GM08714 (cell line): ENCODE data around the gene NRIP3.

Experiments
- H3K4me3 ChIP-seq: fragments of 200-500 bp; sonication (Bioruptor generic); 2 replicates; pipeline ENCODE4 v1.5.1; 2014; ENCODE audit warnings: mild to moderate bottlenecking, low read length, inconsistent platforms
- ZNF274 ChIP-seq: IDR thresholded peaks from 2 replicates; pipeline ENCODE4 v1.6.1; 2012; ENCODE audit warnings: mild to moderate bottlenecking, low read depth, low read length

NRIP3 gene

GRCh38 chr11:9003573-9004182 is at the start of gene NRIP3:
Gene NRIP3, minus strand, starts transcription at chr11:9004001. Its CDS starts 66 bp downstream, at chr11:9003935.
- H3K4me3 ChIP-seq = peak within 1 kb of the TSS; percentile 52; the same call in 1 of the 2 replicates
- no peak for TF ChIP-seq ZNF274

GRCh38 chr11:9052316-9052715 is 48.5 kb upstream of the NRIP3 start:
- H3K4me3 ChIP-seq = no peak overlapping the region
- no peak for TF ChIP-seq ZNF274

- TF ChIP-seq ZNF274 = no peak
- no peak overlapping the region for H3K4me3 ChIP-seq
Measured at GRCh38 chr11:9049959-9050358, 46.2 kb upstream of the NRIP3 start.

- no peak overlapping the region for H3K4me3 ChIP-seq
- TF ChIP-seq ZNF274 = no peak
Measured at GRCh38 chr11:9047964-9048523, 44.2 kb upstream of the NRIP3 start.

GRCh38 chr11:9046481-9046880 is 42.7 kb upstream of the NRIP3 start:
- H3K4me3 ChIP-seq = no peak overlapping the region
- no peak for TF ChIP-seq ZNF274

GRCh38 chr11:9042488-9042887 is 38.7 kb upstream of the NRIP3 start:
- no peak for TF ChIP-seq ZNF274
- no peak overlapping the region for H3K4me3 ChIP-seq

GRCh38 chr11:9041747-9042146 is 37.9 kb upstream of the NRIP3 start:
- no peak for TF ChIP-seq ZNF274
- no peak overlapping the region for H3K4me3 ChIP-seq

- no peak for TF ChIP-seq ZNF274
- no peak overlapping the region for H3K4me3 ChIP-seq
Measured at GRCh38 chr11:9040410-9040809, 36.6 kb upstream of the NRIP3 start.

GRCh38 chr11:9039863-9040262 is 36.1 kb upstream of the NRIP3 start:
- no peak for TF ChIP-seq ZNF274

GRCh38 chr11:9039198-9039597 is 35.4 kb upstream of the NRIP3 start:
- no peak overlapping the region for H3K4me3 ChIP-seq
- no peak for TF ChIP-seq ZNF274

More at GRCh38 chr11:9039863-9040262, 36.1 kb upstream of the NRIP3 start:
- H3K4me3 ChIP-seq = no peak overlapping the region

- TF ChIP-seq ZNF274 = no peak
- H3K4me3 ChIP-seq = no peak overlapping the region
Measured at GRCh38 chr11:9038541-9038940, 34.7 kb upstream of the NRIP3 start.

GRCh38 chr11:9037963-9038362 is 34.2 kb upstream of the NRIP3 start:
- no peak overlapping the region for H3K4me3 ChIP-seq
- TF ChIP-seq ZNF274 = no peak

- no peak overlapping the region for H3K4me3 ChIP-seq
- no peak for TF ChIP-seq ZNF274
Measured at GRCh38 chr11:9037046-9037780, 33.4 kb upstream of the NRIP3 start.

GRCh38 chr11:9030601-9031000 is 26.8 kb upstream of the NRIP3 start:
- no peak for TF ChIP-seq ZNF274
- H3K4me3 ChIP-seq = no peak overlapping the region

- H3K4me3 ChIP-seq = no peak overlapping the region
- TF ChIP-seq ZNF274 = no peak
Measured at GRCh38 chr11:9029422-9029821, 25.6 kb upstream of the NRIP3 start.
